Measurements from ENCODE around the gene MAGI2.

Gene MAGI2

GRCh38 chr7:78125884-78126283 lies 1327.6 kb downstream of the MAGI2 start:
- Histone ChIP-seq H3K9ac (ENCODE audit: low read depth, low read length, poor library complexity, severe bottlenecking) (no peak overlapping the region), H3K9me2 (replicated peaks; ENCODE audit: low read depth, low read length) (no peaks in the 10 kb centered on the region), H3K36me3 (ENCODE audit: insufficient read depth, low read length) (no peaks in the 10 kb centered on the region), H3K4me2 (ENCODE audit: low read depth, low read length, poor library complexity, severe bottlenecking) (no peak overlapping the region), H3K27me3 (ENCODE audit: insufficient read depth, low read length, poor library complexity, severe bottlenecking) (no peaks in the 10 kb centered on the region), H3K4me3 (ENCODE audit: low read length, poor library complexity, severe bottlenecking) (no peak overlapping the region), H2AFZ (ENCODE audit: low read length) (no peak overlapping the region), H3K79me2 (ENCODE audit: insufficient read depth, low read length) (no peaks in the 10 kb centered on the region), H4K20me1 (ENCODE audit: insufficient read depth, low read length, poor library complexity, severe bottlenecking) (no peaks in the 10 kb centered on the region), H3F3A (ENCODE audit: low read depth) (no peaks in the 10 kb centered on the region), H3K9me3 (ENCODE audit: insufficient read depth, low read depth, low read length) (no peaks in the 10 kb centered on the region), H3K4me1 (ENCODE audit: insufficient read depth, low read length, poor library complexity, severe bottlenecking) (no peaks in the 10 kb centered on the region)
- TF ChIP-seq EZH2phosphoT487 (IDR thresholded peaks at IDR 0.05; ENCODE audit: borderline replicate concordance) = no peak
- TF ChIP-seq, protein P1, sequence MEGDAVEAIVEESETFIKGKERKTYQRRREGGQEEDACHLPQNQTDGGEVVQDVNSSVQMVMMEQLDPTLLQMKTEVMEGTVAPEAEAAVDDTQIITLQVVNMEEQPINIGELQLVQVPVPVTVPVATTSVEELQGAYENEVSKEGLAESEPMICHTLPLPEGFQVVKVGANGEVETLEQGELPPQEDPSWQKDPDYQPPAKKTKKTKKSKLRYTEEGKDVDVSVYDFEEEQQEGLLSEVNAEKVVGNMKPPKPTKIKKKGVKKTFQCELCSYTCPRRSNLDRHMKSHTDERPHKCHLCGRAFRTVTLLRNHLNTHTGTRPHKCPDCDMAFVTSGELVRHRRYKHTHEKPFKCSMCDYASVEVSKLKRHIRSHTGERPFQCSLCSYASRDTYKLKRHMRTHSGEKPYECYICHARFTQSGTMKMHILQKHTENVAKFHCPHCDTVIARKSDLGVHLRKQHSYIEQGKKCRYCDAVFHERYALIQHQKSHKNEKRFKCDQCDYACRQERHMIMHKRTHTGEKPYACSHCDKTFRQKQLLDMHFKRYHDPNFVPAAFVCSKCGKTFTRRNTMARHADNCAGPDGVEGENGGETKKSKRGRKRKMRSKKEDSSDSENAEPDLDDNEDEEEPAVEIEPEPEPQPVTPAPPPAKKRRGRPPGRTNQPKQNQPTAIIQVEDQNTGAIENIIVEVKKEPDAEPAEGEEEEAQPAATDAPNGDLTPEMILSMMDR (conservative IDR thresholded peaks at IDR 0.05; ENCODE audit: low read length) = no peak

DNA sequence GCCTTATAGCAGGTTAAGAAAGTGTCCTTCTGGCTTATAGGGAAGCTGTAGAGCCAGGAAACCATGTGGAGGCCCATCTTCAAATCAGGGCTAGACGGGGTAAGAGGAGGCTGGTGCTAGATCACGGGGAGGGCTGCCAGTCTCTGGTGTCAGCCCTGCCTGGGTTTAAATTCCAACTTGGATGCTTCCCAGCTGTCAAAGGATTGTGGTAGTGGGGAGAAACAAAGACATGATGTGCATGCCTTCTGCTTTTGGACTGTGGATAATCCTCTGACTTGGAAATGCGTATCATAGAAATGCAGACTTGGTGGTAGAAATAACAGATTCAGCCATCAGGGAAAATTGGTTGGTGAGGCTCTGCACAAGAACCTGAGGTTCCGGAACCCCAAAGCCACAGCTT lies 1329.3 kb downstream of the MAGI2 start:
- Histone ChIP-seq H4K20me1 (ENCODE audit: insufficient read depth, low read length, poor library complexity, severe bottlenecking) (no peaks in the 10 kb centered on the region), H3F3A (ENCODE audit: low read depth) (no peaks in the 10 kb centered on the region), H3K27me3 (ENCODE audit: insufficient read depth, low read length, poor library complexity, severe bottlenecking) (no peaks in the 10 kb centered on the region), H3K9me3 (ENCODE audit: insufficient read depth, low read depth, low read length) (no peaks in the 10 kb centered on the region), H2AFZ (ENCODE audit: low read length) (no peak overlapping the region), H3K4me2 (ENCODE audit: low read depth, low read length, poor library complexity, severe bottlenecking) (no peak overlapping the region), H3K9me2 (replicated peaks; ENCODE audit: low read depth, low read length) (no peaks in the 10 kb centered on the region), H3K36me3 (ENCODE audit: insufficient read depth, low read length) (no peaks in the 10 kb centered on the region), H3K4me3 (ENCODE audit: low read length, poor library complexity, severe bottlenecking) (no peak overlapping the region), H3K4me1 (ENCODE audit: insufficient read depth, low read length, poor library complexity, severe bottlenecking) (no peaks in the 10 kb centered on the region), H3K9ac (ENCODE audit: low read depth, low read length, poor library complexity, severe bottlenecking) (no peak overlapping the region), H3K79me2 (ENCODE audit: insufficient read depth, low read length) (no peaks in the 10 kb centered on the region)
- no peak for TF ChIP-seq EZH2phosphoT487 (IDR thresholded peaks at IDR 0.05; ENCODE audit: borderline replicate concordance)
- TF ChIP-seq, protein P1 (conservative IDR thresholded peaks at IDR 0.05; ENCODE audit: low read length) = no peak

- Histone ChIP-seq H3K36me3 (ENCODE audit: insufficient read depth, low read length) (no peaks in the 10 kb centered on the region), H3K4me2 (ENCODE audit: low read depth, low read length, poor library complexity, severe bottlenecking) (no peak overlapping the region), H3K4me3 (ENCODE audit: low read length, poor library complexity, severe bottlenecking) (no peak overlapping the region), H3K79me2 (ENCODE audit: insufficient read depth, low read length) (no peaks in the 10 kb centered on the region), H3K27me3 (ENCODE audit: insufficient read depth, low read length, poor library complexity, severe bottlenecking) (no peaks in the 10 kb centered on the region), H3K9me2 (replicated peaks; ENCODE audit: low read depth, low read length) (no peaks in the 10 kb centered on the region), H3K9ac (ENCODE audit: low read depth, low read length, poor library complexity, severe bottlenecking) (no peak overlapping the region), H3F3A (ENCODE audit: low read depth) (no peaks in the 10 kb centered on the region), H3K9me3 (ENCODE audit: insufficient read depth, low read depth, low read length) (no peaks in the 10 kb centered on the region), H4K20me1 (ENCODE audit: insufficient read depth, low read length, poor library complexity, severe bottlenecking) (no peaks in the 10 kb centered on the region), H3K4me1 (ENCODE audit: insufficient read depth, low read length, poor library complexity, severe bottlenecking) (no peaks in the 10 kb centered on the region), H2AFZ (ENCODE audit: low read length) (no peak overlapping the region)
- TF ChIP-seq, protein P1 (conservative IDR thresholded peaks at IDR 0.05; ENCODE audit: low read length) = no peak
- no peak for TF ChIP-seq EZH2phosphoT487 (IDR thresholded peaks at IDR 0.05; ENCODE audit: borderline replicate concordance)
Observed at GRCh38 chr7:78121888-78122287, 1331.6 kb downstream of the MAGI2 start.

Data from Loucy (cell line).